Caco-2 (cell line): ENCODE measurements around the gene ST8SIA2. TPM values are rescaled to one million over a fixed set of nuclear protein-coding genes. Genes with fewer than 3 reads are reported as not detected.

Experiments
- BruUV-seq: library from RNA; stranded (reverse); fragments of 400-500 nt; replicated peaks from 2 replicates; lab custom pipeline; 2021; lab: Mats Ljungman, UMichigan
- CTCF ChIA-PET: fragments of 300-600 bp; sonication (Branson Sonifier 250); formaldehyde crosslinking; loops from one replicate; lab custom pipeline; 2022; ENCODE audit warnings: antibody characterized with exemption; lab: Charles Lee
- POLR2A ChIA-PET: fragments of 300-600 bp; sonication (Branson Sonifier 250); formaldehyde crosslinking; loops from one replicate; lab custom pipeline; 2022; ENCODE audit warnings: antibody characterized with exemption; lab: Charles Lee
- DNase-seq, 2 experiments: peaks; one replicate each; pipeline versions ENCODE4 v3.0.0 to v3.0.0-alpha.2; 2020 to 2022
- H3K27me3 ChIP-seq: replicated peaks from 2 replicates; pipeline ENCODE4 v1.6.0; 2011; ENCODE audit warnings: low read length; ENCODE audit not compliant: control insufficient read depth, insufficient read depth
- H3K36me3 ChIP-seq: 2 replicates; pipeline ENCODE4 v1.5.1; 2011; ENCODE audit warnings: low read length; ENCODE audit not compliant: control insufficient read depth, insufficient read depth
- H3K4me1 ChIP-seq: fragments of 250-450 bp; sonication (Bioruptor Pico); 2 replicates; pipeline ENCODE4 v1.5.1; 2020; ENCODE audit warnings: mild to moderate bottlenecking
- H3K4me3 ChIP-seq: 2 replicates; pipeline ENCODE4 v1.5.1; 2011; ENCODE audit warnings: low read depth, mild to moderate bottlenecking, control low read depth, low read length
- H3K9me3 ChIP-seq: fragments of 250-450 bp; sonication (Bioruptor Pico); 2 replicates; pipeline ENCODE4 v1.5.1; 2020; ENCODE audit warnings: mild to moderate bottlenecking, moderate library complexity
- H3K27ac Mint-ChIP-seq: one replicate; pipeline ENCODE4 v1.8.0; 2022; ENCODE audit warnings: mixed read lengths; ENCODE audit not compliant: unreplicated experiment
- H3K27me3 Mint-ChIP-seq: one replicate; pipeline ENCODE4 v1.8.0; 2022; ENCODE audit warnings: mixed read lengths; ENCODE audit not compliant: insufficient read depth, unreplicated experiment
- H3K36me3 Mint-ChIP-seq: one replicate; pipeline ENCODE4 v1.8.0; 2022; ENCODE audit warnings: mild to moderate bottlenecking, mixed read lengths; ENCODE audit not compliant: insufficient read depth, unreplicated experiment
- H3K4me1 Mint-ChIP-seq: one replicate; pipeline ENCODE4 v1.8.0; 2022; ENCODE audit warnings: low read depth, mixed read lengths; ENCODE audit not compliant: unreplicated experiment
- H3K4me3 Mint-ChIP-seq: one replicate; pipeline ENCODE4 v1.8.0; 2022; ENCODE audit warnings: mild to moderate bottlenecking, moderate library complexity, mixed read lengths; ENCODE audit not compliant: unreplicated experiment
- H3K9me3 Mint-ChIP-seq: one replicate; pipeline ENCODE4 v1.8.0; 2022; ENCODE audit warnings: mixed read lengths; ENCODE audit not compliant: unreplicated experiment
- intact Hi-C: fragments of 100-400 bp; cut with micrococcal nuclease; formaldehyde crosslinking; loops from one replicate; pipeline ENCODE4 v1.10.0; 2022; ENCODE audit not compliant: unreplicated experiment
- total RNA-seq: library from RNA; stranded (reverse); gene quantifications from 2 replicates; pipeline ENCODE4 v1.2.3, GENCODE V29; 2022
- TF ChIP-seq, protein P1 (sequence below), 2 experiments: fragments of 200-600 bp in 1 of 2; IDR thresholded peaks; 1 replicate in 1 of 2; 2 replicates in 1 of 2; pipeline versions ENCODE4 v1.5.1 to v1.8.0; 2011 to 2022; ENCODE audit warnings: antibody characterized with exemption in 1 of 2, control low read depth in 1 of 2, inconsistent platforms in 1 of 2, low read depth in 1 of 2, low read length in 1 of 2, mild to moderate bottlenecking in 1 of 2, moderate library complexity in 1 of 2; ENCODE audit not compliant: insufficient read depth in 1 of 2, severe bottlenecking in 1 of 2, unreplicated experiment in 1 of 2

Gene ST8SIA2
- total RNA-seq, 1 experiment from 2014 or later = not detected

DNA sequence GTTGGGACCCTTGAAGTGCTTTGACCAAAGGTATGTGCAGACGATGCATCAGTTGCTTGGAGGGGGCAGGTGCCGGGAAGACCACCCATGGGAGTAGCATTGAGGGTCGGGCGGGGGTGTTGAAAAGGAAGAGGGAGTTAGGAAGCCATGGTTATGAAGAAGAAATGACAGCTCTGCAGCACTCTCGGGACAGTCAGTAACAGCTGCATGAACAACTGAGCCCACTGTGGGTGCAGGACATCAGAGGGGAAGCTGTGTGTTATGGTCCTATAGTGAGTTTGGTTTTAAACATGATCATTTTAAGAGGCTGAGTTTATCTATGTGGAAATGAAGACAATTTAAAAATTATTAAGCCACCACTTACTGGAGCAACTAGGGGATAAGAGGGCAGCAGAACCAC is 17.6 kb downstream of the ST8SIA2 start:
- CTCF ChIA-PET = no interaction called here
- Histone ChIP-seq H3K4me3 (no peak overlapping the region), H3K9me3 (no peaks in the 10 kb centered on the region), H3K36me3 (no peaks in the 10 kb centered on the region), H3K27me3 (no peaks in the 10 kb centered on the region; the same call in 1 of the 2 replicates), H3K4me1 (no peaks in the 10 kb centered on the region)
- H3K4me1 Mint-ChIP-seq = no peaks in the 10 kb centered on the region
- no peak overlapping the region for H3K4me3 Mint-ChIP-seq
- intact Hi-C loops = no loop called here
- H3K27ac Mint-ChIP-seq = no peak overlapping the region
- TF ChIP-seq, protein P1, sequence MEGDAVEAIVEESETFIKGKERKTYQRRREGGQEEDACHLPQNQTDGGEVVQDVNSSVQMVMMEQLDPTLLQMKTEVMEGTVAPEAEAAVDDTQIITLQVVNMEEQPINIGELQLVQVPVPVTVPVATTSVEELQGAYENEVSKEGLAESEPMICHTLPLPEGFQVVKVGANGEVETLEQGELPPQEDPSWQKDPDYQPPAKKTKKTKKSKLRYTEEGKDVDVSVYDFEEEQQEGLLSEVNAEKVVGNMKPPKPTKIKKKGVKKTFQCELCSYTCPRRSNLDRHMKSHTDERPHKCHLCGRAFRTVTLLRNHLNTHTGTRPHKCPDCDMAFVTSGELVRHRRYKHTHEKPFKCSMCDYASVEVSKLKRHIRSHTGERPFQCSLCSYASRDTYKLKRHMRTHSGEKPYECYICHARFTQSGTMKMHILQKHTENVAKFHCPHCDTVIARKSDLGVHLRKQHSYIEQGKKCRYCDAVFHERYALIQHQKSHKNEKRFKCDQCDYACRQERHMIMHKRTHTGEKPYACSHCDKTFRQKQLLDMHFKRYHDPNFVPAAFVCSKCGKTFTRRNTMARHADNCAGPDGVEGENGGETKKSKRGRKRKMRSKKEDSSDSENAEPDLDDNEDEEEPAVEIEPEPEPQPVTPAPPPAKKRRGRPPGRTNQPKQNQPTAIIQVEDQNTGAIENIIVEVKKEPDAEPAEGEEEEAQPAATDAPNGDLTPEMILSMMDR (IDR thresholded peaks at IDR 0.05; ENCODE audit: insufficient read depth in 1 of 2, low read depth in 1 of 2, low read length in 1 of 2, severe bottlenecking in 1 of 2, unreplicated experiment in 1 of 2) = no peak
- no peak for DNase-seq
- H3K9me3 Mint-ChIP-seq = no peaks in the 10 kb centered on the region
- H3K36me3 Mint-ChIP-seq = no peaks in the 10 kb centered on the region
- H3K27me3 Mint-ChIP-seq = peaks cover 47% of the 10 kb centered on the region
- no TSS peak for BruUV-seq
- POLR2A ChIA-PET = no interaction called here

DNA sequence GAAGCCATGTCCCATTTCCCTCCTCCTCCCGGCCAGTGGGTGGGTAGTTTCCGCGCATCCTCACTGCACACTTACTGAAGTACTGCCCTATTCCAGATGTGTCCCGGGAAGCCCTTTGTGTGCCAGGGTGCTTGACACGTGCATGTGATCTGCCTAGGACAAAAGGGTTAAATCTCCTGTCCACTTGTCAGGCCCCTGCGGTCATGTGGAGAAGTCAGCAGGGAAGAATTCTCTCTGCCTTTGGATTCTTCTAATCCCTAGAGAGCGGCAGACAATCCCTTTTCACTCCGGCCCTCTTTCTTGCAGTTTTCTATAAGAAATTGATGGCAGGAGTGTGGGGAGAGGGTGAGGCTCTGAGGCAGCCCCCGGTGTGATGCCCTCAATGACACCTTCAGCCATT is 19.8 kb downstream of the ST8SIA2 start:
- POLR2A ChIA-PET = no interaction called here

DNA sequence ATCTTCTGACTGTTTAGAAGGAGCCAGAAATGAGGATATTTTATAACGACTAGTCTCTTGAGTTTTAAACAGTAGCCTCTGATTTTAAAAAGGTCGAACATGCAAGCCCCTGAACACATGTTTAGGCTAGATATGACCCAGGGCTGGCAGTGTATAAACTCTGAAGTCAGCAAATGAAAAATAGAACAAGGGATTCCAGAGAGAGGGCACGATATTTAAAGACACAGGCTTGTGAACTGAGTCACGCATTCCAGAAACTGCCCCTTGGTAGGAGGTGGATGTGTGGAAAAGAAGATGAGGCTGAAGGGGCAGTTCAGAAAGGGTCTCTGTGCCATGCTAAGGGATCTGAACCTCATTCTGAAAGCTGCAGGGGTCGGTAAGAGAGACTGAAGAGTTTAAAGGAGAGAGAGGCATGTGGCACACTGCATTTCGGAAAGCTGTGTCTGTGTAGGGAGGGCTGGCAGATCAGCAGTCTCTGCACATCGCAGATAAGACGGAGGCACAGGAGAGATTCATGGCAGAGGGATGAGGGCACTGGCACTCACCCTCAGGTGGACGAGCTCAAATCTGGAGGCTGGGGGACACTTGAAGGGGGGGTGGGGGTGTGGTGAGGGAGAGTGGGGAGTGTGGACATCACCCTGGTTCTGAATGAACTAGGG is 22.1 kb downstream of the ST8SIA2 start:
- Histone ChIP-seq H3K4me1 (no peaks in the 10 kb centered on the region), H3K9me3 (no peaks in the 10 kb centered on the region), H3K27me3 (no peaks in the 10 kb centered on the region; the same call in 1 of the 2 replicates), H3K4me3 (no peak overlapping the region), H3K36me3 (no peaks in the 10 kb centered on the region)
- BruUV-seq = no TSS peak
- H3K27me3 Mint-ChIP-seq = peaks cover 43% of the 10 kb centered on the region
- POLR2A ChIA-PET = no interaction called here
- no peak overlapping the region for H3K4me3 Mint-ChIP-seq
- no peaks in the 10 kb centered on the region for H3K9me3 Mint-ChIP-seq
- no peaks in the 10 kb centered on the region for H3K36me3 Mint-ChIP-seq
- H3K27ac Mint-ChIP-seq = no peak overlapping the region
- H3K4me1 Mint-ChIP-seq = no peaks in the 10 kb centered on the region
- intact Hi-C loops = no loop called here
- TF ChIP-seq, protein P1 (IDR thresholded peaks at IDR 0.05; ENCODE audit: insufficient read depth in 1 of 2, low read depth in 1 of 2, low read length in 1 of 2, severe bottlenecking in 1 of 2, unreplicated experiment in 1 of 2) = no peak
- DNase-seq = no peak
- CTCF ChIA-PET = no interaction called here

More for the DNA sequence above, 19.8 kb downstream of the ST8SIA2 start:
- Mint-ChIP-seq H3K4me3 (no peak overlapping the region), H3K36me3 (no peaks in the 10 kb centered on the region), H3K27ac (no peak overlapping the region), H3K4me1 (no peaks in the 10 kb centered on the region), H3K9me3 (no peaks in the 10 kb centered on the region), H3K27me3 (peaks cover 52% of the 10 kb centered on the region)
- no peak for DNase-seq
- no peaks in the 10 kb centered on the region; the same call in 1 of the 2 replicates for H3K27me3 ChIP-seq
- H3K4me1 ChIP-seq = no peaks in the 10 kb centered on the region
- H3K36me3 ChIP-seq = no peaks in the 10 kb centered on the region
- CTCF ChIA-PET = no interaction called here
- intact Hi-C loops = no loop called here
- no peak overlapping the region for H3K4me3 ChIP-seq
- TF ChIP-seq, protein P1 (IDR thresholded peaks at IDR 0.05; ENCODE audit: insufficient read depth in 1 of 2, low read depth in 1 of 2, low read length in 1 of 2, severe bottlenecking in 1 of 2, unreplicated experiment in 1 of 2) = no peak
- H3K9me3 ChIP-seq = no peaks in the 10 kb centered on the region
- no TSS peak for BruUV-seq
